Osteocyte (in vitro differentiated cells): Measurements from ENCODE around the gene KLHDC7A. TPM values are rescaled to one million over a fixed set of nuclear protein-coding genes. Genes with fewer than 3 reads are reported as not detected.

Experiments
- DNase-seq: peaks from one replicate; pipeline ENCODE4 v3.0.0; 2021; ENCODE audit warnings: mixed read lengths; ENCODE audit not compliant: unreplicated experiment; ENCODE audit errors: extremely low spot score
- H3K27ac Mint-ChIP-seq: one replicate; pipeline ENCODE4 v1.8.0; 2021; ENCODE audit warnings: mild to moderate bottlenecking, mixed read lengths; ENCODE audit not compliant: unreplicated experiment
- H3K27me3 Mint-ChIP-seq: one replicate; pipeline ENCODE4 v1.8.0; 2021; ENCODE audit warnings: mixed read lengths; ENCODE audit not compliant: unreplicated experiment
- H3K36me3 Mint-ChIP-seq: one replicate; pipeline ENCODE4 v1.8.0; 2021; ENCODE audit warnings: mixed read lengths; ENCODE audit not compliant: unreplicated experiment
- H3K4me1 Mint-ChIP-seq: one replicate; pipeline ENCODE4 v1.8.0; 2021; ENCODE audit warnings: mixed read lengths; ENCODE audit not compliant: unreplicated experiment
- H3K4me3 Mint-ChIP-seq: one replicate; pipeline ENCODE4 v1.8.0; 2021; ENCODE audit warnings: mild to moderate bottlenecking, moderate library complexity, mixed read lengths; ENCODE audit not compliant: unreplicated experiment
- H3K9me3 Mint-ChIP-seq: one replicate; pipeline ENCODE4 v1.8.0; 2021; ENCODE audit warnings: mixed read lengths; ENCODE audit not compliant: unreplicated experiment
- CTCF ChIP-seq: fragments of 200-600 bp; sonication (generic); IDR thresholded peaks from 2 replicates; pipeline ENCODE4 v1.5.0; 2021; ENCODE audit warnings: antibody characterized with exemption, mild to moderate bottlenecking, moderate library complexity
- total RNA-seq: library from RNA; stranded (reverse); gene quantifications from 2 replicates; pipeline ENCODE4 v1.2.1, GENCODE V29; 2021

Gene KLHDC7A
- total RNA-seq, 1 donor from 2014 or later, result not detected

GRCh38 chr1:18505666-18506065 lies 24.9 kb downstream of the KLHDC7A start:
- TF ChIP-seq CTCF, result no peak
- peak; percentile 19 for DNase-seq
- Mint-ChIP-seq H3K27ac (no peak overlapping the region), H3K36me3 (no peaks in the 10 kb centered on the region), H3K4me1 (no peaks in the 10 kb centered on the region), H3K9me3 (peaks cover 14% of the 10 kb centered on the region), H3K4me3 (no peak overlapping the region), H3K27me3 (no peaks in the 10 kb centered on the region)

GRCh38 chr1:18508084-18508483 lies 27.4 kb downstream of the KLHDC7A start:
- DNase-seq, result no peak
- H3K4me3 Mint-ChIP-seq, result no peak overlapping the region
- no peaks in the 10 kb centered on the region for H3K4me1 Mint-ChIP-seq
- H3K36me3 Mint-ChIP-seq, result no peaks in the 10 kb centered on the region
- TF ChIP-seq CTCF, result no peak
- H3K27me3 Mint-ChIP-seq, result no peaks in the 10 kb centered on the region
- H3K27ac Mint-ChIP-seq, result no peak overlapping the region
- peaks cover 17% of the 10 kb centered on the region for H3K9me3 Mint-ChIP-seq

- Mint-ChIP-seq H3K36me3 (no peaks in the 10 kb centered on the region), H3K27me3 (no peaks in the 10 kb centered on the region), H3K4me3 (no peak overlapping the region), H3K4me1 (no peaks in the 10 kb centered on the region), H3K9me3 (peaks cover 25% of the 10 kb centered on the region), H3K27ac (no peak overlapping the region)
- TF ChIP-seq CTCF, result no peak
- peak; percentile 62 for DNase-seq
These were observed 30.6 kb downstream of the KLHDC7A start for GRCh38 chr1:18511149-18511873.

GRCh38 chr1:18511874-18512150 lies 31.1 kb downstream of the KLHDC7A start:
- no peak overlapping the region for H3K4me3 Mint-ChIP-seq
- no peak for DNase-seq
- H3K27me3 Mint-ChIP-seq, result no peaks in the 10 kb centered on the region
- TF ChIP-seq CTCF, result no peak
- H3K9me3 Mint-ChIP-seq, result peaks cover 25% of the 10 kb centered on the region
- no peak overlapping the region for H3K27ac Mint-ChIP-seq
- no peaks in the 10 kb centered on the region for H3K36me3 Mint-ChIP-seq
- H3K4me1 Mint-ChIP-seq, result no peaks in the 10 kb centered on the region

- peak; percentile 79 for DNase-seq
- Mint-ChIP-seq H3K27me3 (no peaks in the 10 kb centered on the region), H3K27ac (no peak overlapping the region), H3K4me3 (no peak overlapping the region), H3K36me3 (no peaks in the 10 kb centered on the region), H3K4me1 (no peaks in the 10 kb centered on the region), H3K9me3 (peaks cover 17% of the 10 kb centered on the region)
- no peak for TF ChIP-seq CTCF
These were observed 32.2 kb downstream of the KLHDC7A start for GRCh38 chr1:18512883-18513282.
